NCI-H2081 (cell line): ENCODE data around the gene DYTN.
"Not testable (repeated sequence)": the region's sequence is repeated elsewhere in the genome, so short reads cannot be mapped to it uniquely, and the experiment has no call there.

Source experiments
- DNase-seq, 2 experiments: peaks; one replicate each; lab custom pipeline; 2025; lab: John Stamatoyannopoulos, UW

The DYTN gene

DNA sequence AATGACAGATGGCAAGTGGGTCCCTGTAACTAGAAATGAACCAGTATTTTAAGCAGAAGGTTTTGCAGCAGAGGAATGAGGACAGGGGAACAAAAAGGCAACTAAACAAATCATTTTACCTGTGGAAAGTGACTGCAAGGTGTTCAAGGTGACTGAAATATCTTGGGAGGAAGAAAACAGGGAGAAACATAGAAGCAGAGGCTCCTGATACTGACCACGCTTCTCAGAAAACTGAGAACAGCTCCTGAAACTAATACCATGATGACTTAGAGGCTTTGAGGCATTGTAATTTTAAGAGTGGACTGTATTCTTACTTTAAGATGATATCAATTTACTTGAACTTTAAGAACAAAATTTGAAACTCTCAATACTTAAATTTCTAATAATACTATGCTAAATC is at the start of gene DYTN:
Gene DYTN (minus strand): TSS at position 101 of the 400 bp plus-strand sequence. CDS start 117 bp downstream, outside the sequence.
- no peak for DNase-seq

DNA sequence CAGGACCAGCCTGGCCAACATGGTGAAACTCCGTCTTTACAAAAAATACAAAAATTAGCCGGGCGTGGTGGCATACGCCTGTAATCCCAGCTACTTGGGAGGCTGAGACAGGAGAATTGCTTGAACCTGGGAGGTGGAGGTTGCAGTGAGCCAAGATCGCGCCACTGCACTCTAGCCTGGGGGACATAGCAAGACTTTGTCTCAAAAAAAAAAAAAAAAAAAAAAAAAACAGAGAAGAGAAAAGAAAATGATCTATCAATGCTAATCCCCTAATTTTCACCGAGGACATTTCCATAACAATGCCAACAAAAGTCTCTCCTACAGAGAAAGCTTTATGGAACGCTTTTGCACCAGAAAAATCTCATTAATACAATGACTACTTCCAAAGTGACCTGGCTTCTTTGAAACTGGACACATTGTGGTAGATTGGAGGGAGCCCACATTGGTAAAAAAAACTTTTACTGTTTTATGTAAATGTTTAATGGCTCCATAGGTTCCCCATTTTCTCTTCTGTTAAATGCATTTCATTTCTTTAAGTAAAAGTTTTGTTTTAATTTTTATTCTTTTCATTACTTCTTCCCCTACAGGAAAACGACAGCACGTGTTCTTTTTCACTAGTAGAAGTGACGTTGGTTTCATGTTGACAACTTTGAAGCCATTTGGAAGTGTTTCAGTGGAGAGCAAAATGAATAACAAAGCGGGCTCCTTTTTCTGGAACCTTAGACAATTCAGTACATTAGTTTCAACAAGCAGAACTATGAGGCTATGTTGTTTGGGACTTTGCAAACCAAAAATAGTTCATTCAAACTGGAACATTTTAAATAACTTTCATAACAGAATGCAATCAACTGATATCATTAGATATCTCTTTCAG is 48.1 kb upstream of the DYTN start:
- no peak for DNase-seq

- DNase-seq = peak; percentile 77 to 92
Measured at GRCh38 chr2:206765242-206766056, 47.3 kb upstream of the DYTN start, which contains the start of the genes FASTKD2 and MDH1B. FASTKD2 (plus strand) TSS chr2:206765606; CDS start chr2:206766694, 1,088 bp downstream. MDH1B (minus strand) TSS chr2:206765328; CDS start chr2:206765271, 57 bp downstream.

DNA sequence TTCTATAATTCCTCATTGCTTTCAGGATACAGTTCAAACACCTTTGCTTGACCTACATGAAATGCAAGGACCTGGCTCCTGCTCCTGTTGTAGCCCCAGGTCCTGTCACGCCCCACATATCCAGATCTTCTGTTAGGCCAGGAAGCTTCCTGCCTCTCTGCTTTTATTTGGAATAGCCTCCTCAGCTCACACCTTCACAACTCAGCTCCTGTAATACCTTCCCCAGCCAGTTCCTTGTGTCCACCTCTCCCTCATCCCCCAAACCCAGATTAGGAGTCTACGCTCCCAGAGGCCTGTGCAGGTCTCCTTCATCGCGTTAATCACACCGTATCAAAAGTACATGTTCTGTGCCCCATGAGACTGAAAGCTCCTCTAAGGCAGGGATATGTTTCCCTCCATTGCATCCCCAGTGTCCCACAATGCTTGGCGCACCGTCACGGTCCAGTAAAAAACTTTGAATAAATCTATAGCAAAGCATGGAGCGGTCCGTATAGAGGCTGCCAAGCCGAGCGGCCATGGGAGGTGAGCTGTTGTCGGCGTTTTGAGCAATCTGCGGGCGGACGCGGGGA is 46.6 kb upstream of the DYTN start:
- no peak for DNase-seq

DNA sequence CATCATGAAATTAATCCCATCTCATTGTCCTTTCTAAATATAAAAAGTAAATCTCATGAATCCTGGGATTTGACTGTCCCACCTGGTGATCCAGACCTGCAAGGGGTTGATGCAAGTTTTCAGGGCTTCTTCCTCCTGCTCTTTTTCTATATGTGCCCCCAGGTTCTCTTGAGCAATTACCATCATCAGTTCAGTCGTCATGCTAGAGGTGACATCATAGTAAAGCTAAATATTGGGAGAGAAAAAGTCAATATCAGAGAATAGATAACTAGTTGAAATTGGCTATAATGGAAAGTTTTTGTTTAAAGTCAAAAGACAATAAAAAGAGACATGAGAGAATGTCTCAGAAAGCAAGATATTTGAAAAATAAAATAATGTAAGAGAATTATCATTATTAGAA is 38.6 kb upstream of the DYTN start:
- DNase-seq = no peak

DNA sequence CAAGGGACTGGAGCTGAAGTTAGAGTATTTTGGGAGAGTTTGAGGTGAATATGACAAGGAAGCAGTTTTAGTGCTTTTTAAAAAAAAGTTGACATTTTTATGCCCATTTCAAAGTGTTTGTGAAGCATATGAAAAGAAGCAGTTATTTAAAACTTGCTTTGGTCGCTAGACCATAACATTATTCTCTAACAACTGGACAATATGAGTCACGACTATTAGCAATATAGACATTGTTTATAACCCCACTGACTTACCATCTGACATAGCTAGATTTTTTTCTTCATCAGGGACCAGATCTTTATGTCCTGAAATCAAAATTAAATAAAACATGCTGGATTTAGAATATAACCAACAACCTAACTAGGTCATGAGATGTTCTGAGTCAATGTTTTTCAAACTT is 22.6 kb upstream of the DYTN start:
- no peak for DNase-seq

DNA sequence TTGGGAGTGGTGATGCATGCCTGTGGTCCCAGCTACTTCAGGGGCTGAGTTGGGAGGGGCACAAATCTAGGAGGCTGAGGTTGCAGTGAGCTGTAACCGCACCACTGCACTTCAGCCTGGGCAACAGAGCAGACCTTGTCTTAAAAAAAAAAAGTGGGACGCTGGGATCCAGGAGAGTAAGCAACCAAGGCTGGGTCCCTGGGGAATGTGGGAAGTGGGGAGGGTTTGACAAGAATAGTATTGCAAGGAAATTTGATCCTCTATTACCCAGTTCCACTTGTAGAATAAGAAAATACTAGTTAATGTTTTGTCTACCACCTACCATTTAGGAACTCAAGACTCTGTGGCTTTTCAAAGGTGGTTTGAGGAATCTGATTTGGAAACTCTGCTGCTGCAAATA is 21.1 kb upstream of the DYTN start:
- DNase-seq = no peak

GRCh38 chr2:206736935-206737334 is 18.7 kb upstream of the DYTN start:
- DNase-seq = no peak

GRCh38 chr2:206733341-206733740 is 15.1 kb upstream of the DYTN start:
- no peak for DNase-seq

DNA sequence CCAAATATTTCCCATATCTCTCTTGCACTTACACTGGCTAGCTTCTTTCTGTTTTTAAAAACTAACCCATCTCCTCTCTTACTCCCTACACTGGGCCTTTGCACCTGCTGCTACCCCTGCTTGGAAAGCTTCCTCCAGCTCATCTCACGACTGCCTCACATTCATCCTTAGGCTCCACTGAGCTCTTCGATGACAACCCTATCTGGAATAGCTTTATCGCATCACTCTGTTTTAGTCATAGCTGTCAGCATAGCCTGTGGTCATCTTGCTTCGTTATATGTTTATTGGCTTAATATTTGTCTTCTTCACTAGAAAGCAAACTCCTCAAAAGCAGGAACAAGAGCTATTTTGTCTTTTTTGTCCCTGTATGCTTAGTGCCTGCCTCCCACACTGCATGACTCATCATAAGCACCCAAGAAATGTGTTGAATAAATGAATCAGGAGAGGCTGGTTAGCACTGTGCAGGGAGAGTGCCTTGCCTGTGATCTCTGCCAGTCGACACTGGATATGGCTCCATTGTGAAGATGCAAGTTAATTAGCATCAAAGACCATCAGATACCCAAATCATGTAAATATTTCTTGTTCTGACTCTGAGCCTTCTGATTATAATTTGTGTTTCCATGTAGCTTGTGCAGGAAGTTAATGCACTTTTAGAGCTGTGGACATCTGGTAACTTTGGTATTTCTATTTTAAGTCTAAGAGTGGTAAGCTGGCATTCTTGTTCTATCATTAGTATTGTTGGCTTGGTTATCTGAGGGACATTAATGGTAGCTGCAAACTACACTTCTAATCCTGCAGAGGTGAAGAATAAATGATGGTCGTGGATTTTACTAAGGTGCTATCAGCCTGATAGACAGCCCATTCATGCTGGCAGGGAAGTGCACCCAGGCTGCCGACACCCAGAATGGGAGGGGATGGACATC is 10.3 kb upstream of the DYTN start:
- DNase-seq = no peak

- DNase-seq = no peak
Measured at GRCh38 chr2:206727287-206727686, 9.1 kb upstream of the DYTN start.

GRCh38 chr2:206723288-206723687 is 5.1 kb upstream of the DYTN start:
- no peak for DNase-seq

DNA sequence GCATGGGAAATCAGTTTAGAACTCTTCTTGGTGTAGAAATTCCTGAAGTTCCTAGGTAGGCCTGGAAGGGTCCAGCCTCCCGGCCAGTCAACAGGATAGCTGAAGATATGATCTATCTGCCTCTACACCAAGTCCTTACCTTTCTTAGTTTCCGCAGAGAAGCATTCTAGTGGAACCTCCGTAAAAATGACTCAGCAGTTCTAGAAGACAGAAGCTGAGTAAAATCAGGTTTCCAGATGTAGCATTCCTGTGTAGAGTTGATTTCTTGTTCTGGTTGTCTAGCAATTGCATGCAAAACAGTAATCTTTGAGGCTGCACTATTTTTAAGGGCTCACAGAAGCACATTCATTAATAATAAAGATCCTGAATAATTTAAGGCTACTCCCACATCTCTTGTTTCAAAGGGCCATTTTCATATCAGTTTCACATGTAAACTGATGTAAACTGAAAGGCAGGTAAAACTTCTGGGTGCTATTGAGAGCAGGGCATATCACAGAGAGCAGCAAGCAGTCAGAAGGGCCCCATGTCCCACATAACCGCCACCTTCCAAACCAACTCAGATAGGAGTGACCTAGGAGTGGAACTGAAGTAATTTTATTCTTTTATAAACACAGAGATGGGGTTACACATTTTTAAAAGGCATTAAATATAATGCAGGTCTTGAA is 3.2 kb upstream of the DYTN start:
- DNase-seq = no peak

DNA sequence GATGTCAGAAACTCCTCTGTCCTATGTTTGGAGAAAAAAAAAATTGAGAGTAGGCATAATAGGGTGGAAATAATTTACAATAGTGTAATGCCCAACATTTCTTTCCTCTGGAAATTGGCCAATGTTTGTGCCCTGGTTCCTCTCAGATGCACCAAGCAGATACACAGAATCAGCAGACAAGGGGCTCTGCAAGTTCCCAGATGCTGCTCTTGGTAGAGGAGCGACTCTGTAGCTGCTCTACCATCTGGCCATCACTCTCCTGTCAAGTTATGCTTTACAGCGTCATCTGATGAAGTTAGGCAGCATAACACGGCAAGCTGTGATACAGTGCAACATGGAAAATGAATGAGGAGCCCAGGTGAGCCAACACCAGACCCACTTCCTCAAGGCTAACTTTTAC is 1.6 kb downstream of the DYTN start:
- DNase-seq = no peak

DNA sequence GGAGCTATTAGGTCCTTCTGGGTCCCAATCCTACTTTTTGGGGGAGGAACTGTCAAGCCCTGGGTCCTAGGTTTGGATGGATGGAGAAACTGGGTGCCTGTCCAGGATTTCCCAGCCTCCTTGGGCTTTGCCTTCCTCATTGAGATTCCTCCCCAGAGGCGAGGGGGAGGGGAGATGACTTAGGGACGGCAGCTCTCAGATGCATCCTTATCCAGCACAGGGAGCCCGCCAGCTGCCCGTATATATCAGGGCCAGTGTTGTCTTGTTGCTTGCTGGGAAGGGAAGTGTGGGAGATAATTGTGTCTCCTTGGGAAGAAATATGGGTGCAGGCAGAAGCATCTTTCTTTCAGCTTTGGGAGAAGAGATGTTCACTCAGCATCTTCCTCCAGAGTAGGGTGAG is 3.0 kb downstream of the DYTN start:
- not testable (repeated sequence) for DNase-seq

GRCh38 chr2:206713746-206714145 is 4.5 kb downstream of the DYTN start:
- no peak for DNase-seq

DNA sequence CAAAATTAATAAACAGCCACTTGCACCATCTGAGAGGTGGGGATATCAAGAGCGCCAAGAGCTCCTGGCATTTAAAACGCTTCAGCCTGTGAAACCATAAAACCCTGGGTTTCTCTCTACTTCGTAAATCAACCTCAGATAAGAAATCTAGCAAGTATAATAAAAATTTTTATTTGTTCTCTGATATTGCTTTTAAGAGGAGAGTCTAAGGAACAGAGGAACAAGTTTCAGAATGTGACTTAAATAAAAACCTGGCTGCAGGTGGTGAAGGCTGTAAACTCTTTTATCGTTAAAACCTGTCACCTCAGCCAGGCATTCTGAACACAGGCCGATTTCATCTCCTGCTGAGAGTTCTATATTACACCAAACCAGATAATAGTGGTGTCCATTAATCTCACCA is 9.9 kb downstream of the DYTN start:
- no peak for DNase-seq

GRCh38 chr2:206707164-206707701 is 11.0 kb downstream of the DYTN start:
- DNase-seq = no peak

GRCh38 chr2:206701952-206702605 is 16.1 kb downstream of the DYTN start:
- peak in 1 of 2 experiments; percentile 35 for DNase-seq

- DNase-seq = no peak
Measured at GRCh38 chr2:206700156-206700555, 18.0 kb downstream of the DYTN start.
